ENCODE results near the gene CNKSR1.

CNKSR1 gene

DNA sequence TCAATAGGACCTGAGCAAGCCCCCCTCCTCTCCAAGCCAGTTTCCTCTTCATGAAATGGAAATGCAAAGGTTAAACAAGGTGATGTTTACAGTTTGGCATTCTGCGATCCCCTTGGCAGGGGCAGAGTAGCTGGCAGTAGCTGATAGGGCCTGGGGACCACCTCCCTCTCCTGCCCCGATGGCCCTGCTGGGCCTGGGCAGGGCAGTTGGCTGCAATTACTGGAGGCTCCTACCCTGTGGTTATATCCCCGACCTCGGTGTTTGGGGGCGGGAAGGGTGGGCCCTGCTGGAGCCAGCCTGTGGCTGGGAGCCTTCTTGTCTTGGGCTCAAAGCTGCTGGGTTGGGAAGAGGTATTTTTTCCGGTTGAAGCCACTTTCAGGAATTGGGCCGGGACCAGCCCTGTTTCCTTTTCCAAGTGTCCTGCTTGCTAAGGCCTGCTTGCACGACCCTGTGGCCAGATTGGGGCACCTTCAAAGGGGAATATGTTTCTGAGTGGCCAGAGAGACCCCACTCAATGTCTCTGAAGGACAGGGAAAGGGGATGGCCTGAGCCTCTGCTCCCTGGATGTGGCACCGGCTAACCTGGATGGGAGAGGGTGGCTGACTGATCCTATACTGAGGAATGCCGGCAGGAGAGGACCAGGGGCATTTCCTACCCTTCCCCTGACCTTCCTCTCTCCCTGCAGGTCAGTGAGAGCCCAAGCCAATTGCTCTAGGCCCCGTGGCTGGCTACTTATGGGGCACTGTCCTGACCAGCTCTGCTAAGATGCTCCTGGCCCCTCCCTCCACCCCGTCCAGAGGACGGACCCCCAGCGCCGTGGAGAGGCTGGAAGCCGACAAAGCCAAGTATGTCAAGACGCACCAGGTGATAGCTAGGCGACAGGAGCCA lies 16.5 kb upstream of the CNKSR1 start:
- TF ChIP-seq, protein P1, sequence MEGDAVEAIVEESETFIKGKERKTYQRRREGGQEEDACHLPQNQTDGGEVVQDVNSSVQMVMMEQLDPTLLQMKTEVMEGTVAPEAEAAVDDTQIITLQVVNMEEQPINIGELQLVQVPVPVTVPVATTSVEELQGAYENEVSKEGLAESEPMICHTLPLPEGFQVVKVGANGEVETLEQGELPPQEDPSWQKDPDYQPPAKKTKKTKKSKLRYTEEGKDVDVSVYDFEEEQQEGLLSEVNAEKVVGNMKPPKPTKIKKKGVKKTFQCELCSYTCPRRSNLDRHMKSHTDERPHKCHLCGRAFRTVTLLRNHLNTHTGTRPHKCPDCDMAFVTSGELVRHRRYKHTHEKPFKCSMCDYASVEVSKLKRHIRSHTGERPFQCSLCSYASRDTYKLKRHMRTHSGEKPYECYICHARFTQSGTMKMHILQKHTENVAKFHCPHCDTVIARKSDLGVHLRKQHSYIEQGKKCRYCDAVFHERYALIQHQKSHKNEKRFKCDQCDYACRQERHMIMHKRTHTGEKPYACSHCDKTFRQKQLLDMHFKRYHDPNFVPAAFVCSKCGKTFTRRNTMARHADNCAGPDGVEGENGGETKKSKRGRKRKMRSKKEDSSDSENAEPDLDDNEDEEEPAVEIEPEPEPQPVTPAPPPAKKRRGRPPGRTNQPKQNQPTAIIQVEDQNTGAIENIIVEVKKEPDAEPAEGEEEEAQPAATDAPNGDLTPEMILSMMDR (IDR thresholded peaks at IDR 0.05; ENCODE audit: borderline replicate concordance, insufficient read depth, low read depth, low read length) = no peak

DNA sequence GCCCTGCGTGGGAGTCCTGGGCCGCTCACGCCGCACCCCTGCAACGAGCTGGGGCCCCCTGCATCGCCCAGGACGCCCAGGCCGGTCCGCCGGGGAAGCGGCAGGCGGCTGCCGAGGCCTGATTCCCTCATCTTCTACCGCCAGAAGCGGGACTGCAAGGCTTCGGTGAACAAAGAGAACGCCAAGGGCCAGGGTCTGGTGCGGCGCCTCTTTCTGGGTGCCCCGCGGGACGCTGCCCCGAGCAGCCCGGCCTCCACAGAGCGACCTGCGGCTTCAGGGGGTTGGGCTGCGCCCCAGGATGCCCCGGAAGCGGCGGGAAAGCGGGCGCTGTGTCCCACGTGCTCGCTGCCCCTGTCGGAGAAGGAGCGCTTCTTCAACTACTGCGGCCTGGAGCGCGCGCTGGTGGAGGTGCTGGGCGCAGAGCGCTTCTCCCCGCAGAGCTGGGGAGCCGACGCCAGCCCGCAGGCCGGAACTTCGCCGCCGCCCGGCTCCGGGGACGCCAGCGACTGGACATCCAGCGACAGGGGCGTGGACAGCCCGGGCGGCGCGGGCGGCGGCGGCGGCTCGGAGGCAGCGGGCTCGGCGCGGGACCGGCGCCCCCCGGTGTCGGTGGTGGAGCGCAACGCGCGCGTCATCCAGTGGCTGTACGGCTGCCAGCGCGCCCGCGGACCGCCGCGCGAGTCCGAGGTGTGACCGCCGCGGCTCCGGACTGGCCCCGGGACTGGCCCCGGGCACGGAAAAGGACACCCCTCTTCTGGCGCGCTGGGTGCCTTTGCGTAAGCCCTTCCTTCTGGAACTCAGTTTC lies 15.7 kb upstream of the CNKSR1 start:
- no peak overlapping the region for H3K4me3 ChIP-seq (ENCODE audit: low read depth, low read length)
- TF ChIP-seq, protein P1 (IDR thresholded peaks at IDR 0.05; ENCODE audit: borderline replicate concordance, insufficient read depth, low read depth, low read length) = no peak

More for the DNA sequence above, 16.5 kb upstream of the CNKSR1 start:
- H3K4me3 ChIP-seq (ENCODE audit: low read depth, low read length) = no peak overlapping the region

DNA sequence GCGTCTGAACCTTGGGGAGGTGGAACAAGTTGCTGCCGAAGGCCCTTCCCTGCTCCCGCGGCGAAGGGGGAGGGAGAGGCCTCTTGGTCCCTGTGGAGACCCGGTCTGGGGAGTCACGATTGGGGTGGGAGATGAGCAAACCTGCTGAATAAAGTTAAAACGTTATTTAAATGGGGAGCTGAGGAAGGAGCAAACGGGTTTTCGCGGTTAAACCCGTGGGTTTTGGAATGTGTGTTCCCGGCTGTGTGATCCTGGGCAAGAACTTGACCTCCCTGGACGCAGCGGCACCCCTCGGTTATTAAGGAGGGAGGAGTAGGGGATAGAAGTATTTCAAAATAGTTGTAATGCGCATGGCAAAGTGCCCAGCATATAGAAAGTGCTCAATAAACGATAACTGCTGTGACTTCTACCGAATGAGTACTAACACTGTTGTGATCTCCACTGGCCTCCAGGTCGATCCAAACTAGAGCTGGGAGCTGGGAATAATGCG lies 15.0 kb upstream of the CNKSR1 start:
- TF ChIP-seq, protein P1 (IDR thresholded peaks at IDR 0.05; ENCODE audit: borderline replicate concordance, insufficient read depth, low read depth, low read length) = no peak
- H3K4me3 ChIP-seq (ENCODE audit: low read depth, low read length) = no peak overlapping the region

DNA sequence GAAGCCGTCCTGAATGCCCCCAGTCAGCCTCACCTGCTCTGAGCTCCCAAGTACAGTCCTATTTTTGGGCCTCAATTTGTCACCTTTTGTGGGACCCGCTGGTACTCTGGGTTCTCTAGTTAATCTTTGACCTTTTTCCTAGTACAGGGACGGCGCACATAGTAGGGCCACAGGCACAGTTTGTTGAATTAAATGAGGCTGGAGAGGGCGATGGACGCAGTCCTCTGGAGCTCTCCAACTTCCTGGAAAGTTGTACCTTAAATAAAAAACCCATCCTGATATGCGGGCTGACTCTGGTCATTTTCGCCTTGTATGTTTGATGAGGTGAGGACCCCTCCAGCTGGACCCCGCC lies 13.6 kb upstream of the CNKSR1 start:
- TF ChIP-seq, protein P1 (IDR thresholded peaks at IDR 0.05; ENCODE audit: borderline replicate concordance, insufficient read depth, low read depth, low read length) = no peak
- no peak overlapping the region for H3K4me3 ChIP-seq (ENCODE audit: low read depth, low read length)

DNA sequence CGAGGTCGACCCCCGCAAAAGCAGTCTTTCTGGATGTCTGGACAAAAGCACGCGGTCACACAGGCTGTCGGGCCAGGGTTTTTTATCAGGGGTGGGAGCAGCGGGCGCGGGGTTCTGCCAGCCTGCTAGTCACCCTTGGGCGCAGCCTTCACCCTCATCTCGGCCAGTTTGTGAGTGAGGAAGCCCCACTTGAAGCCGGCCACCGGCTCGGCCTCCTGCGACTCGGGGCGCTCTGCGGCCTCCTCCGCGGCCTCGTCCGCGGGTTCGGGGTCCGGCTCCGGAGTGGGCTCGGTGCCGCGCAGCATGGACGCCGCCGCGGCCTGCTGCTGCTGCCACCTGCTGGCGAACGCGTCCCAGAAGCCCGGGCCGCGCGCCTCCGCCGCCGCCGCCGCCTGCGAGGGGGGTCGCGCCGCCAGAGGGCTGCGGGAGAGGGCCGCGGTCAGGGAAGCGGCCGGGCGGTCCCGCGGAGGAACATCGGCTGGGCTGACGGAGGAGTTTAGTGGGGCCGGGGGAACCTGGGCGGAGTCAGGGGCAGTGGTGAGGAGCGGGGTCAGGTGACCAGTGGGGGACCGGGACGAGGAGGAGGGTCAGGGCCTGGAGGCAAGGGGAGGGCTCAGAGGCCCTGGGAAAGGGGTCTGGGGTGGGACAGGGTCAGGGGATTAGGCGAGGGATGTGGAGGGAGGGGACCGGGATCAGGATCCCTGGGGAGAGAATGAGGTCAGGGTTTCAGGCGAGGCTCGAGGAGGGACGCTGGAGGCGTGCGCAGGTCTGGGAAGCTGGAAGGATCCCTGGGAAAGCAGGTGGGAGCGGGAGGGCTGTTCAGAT lies 13.0 kb upstream of the CNKSR1 start:
- H3K4me3 ChIP-seq (ENCODE audit: low read depth, low read length) = no peak overlapping the region
- TF ChIP-seq, protein P1 (IDR thresholded peaks at IDR 0.05; ENCODE audit: borderline replicate concordance, insufficient read depth, low read depth, low read length) = peak; percentile 78

DNA sequence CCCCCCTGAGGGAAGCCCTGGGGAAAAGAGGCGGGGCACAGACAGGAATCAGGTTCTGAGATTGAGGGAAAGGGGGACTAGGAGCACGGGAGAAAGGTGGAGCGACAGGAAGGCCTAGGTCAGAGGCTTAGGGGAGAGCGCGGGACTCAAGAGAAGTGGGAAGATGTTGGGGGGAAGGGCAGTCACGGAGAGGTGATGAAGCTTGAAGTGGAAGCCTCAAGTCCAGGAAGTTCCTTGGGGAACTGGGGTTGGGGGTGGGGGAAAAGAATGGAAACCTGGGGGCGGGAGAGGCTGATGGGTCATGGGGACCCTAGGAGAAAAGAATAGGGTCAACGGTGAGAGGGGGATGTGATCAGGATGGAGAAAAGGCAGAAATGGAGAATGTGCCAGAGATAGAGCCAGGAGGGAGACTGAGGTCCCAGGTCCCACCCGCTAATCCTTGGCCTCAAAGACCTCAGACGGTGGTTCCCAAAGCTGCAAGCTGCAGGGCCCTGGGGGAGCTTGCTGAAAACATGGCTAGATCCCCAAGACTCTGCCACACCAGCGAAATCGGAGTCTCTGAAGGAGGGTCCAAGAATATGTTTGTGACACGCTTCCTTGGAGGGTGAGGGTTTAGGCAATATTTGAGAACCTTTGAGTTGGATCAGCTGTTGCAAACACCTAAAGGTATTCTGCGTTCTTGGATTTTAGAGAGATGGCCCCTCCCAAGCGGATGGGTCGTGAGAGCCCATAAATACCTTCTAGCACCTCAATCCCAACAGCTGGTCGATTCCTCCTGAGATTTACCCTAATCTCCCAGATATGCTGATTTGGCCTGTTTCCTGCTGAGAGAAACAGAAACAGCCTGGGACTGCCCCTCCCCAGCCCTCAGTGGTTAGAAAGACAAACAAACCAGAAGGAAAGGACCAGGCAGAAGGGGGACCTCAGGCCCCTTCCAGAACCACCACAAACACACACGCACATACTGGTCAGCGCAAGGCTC lies 12.1 kb upstream of the CNKSR1 start:
- H3K4me3 ChIP-seq (ENCODE audit: low read depth, low read length) = no peak overlapping the region
- TF ChIP-seq, protein P1 (IDR thresholded peaks at IDR 0.05; ENCODE audit: borderline replicate concordance, insufficient read depth, low read depth, low read length) = no peak

Data from GM12875 (cell line).